Measurements from ENCODE around the gene COL9A3.

The COL9A3 gene

GRCh38 chr20:62772990-62773844 lies 43.6 kb upstream of the COL9A3 start:
- Histone ChIP-seq H2AFZ (ENCODE audit: low read length, unreplicated experiment) (no peak overlapping the region), H3K27me3 (ENCODE audit: insufficient read depth, low read length) (no peaks in the 10 kb centered on the region), H3K4me1 (ENCODE audit: control insufficient read depth, insufficient read depth, low read length, unreplicated experiment) (no peaks in the 10 kb centered on the region), H3K36me3 (ENCODE audit: insufficient read depth, low read length) (no peaks in the 10 kb centered on the region), H3K4me3 (ENCODE audit: low read depth, low read length) (no peak overlapping the region), H3K79me2 (ENCODE audit: control insufficient read depth, insufficient read depth, low read length, unreplicated experiment) (no peaks in the 10 kb centered on the region), H3K27ac (ENCODE audit: low read depth, low read length) (no peak overlapping the region)

- H3K36me3 ChIP-seq (ENCODE audit: insufficient read depth, low read length), result no peaks in the 10 kb centered on the region
- H3K27ac ChIP-seq (ENCODE audit: low read depth, low read length), result no peak overlapping the region
- H3K4me3 ChIP-seq (ENCODE audit: low read depth, low read length), result no peak overlapping the region
- no peaks in the 10 kb centered on the region for H3K79me2 ChIP-seq (ENCODE audit: control insufficient read depth, insufficient read depth, low read length, unreplicated experiment)
- H2AFZ ChIP-seq (ENCODE audit: low read length, unreplicated experiment), result no peak overlapping the region
- no peaks in the 10 kb centered on the region for H3K27me3 ChIP-seq (ENCODE audit: insufficient read depth, low read length)
- H3K4me1 ChIP-seq (ENCODE audit: control insufficient read depth, insufficient read depth, low read length, unreplicated experiment), result no peaks in the 10 kb centered on the region
Observed at GRCh38 chr20:62773845-62774714, 42.8 kb upstream of the COL9A3 start.

- no peak overlapping the region for H3K27ac ChIP-seq (ENCODE audit: low read depth, low read length)
Observed at GRCh38 chr20:62774762-62775161, 42.1 kb upstream of the COL9A3 start.

GRCh38 chr20:62775206-62775605 lies 41.6 kb upstream of the COL9A3 start:
- H3K4me1 ChIP-seq (ENCODE audit: control insufficient read depth, insufficient read depth, low read length, unreplicated experiment), result no peaks in the 10 kb centered on the region
- no peak overlapping the region for H2AFZ ChIP-seq (ENCODE audit: low read length, unreplicated experiment)
- H3K27me3 ChIP-seq (ENCODE audit: insufficient read depth, low read length), result no peaks in the 10 kb centered on the region

More at GRCh38 chr20:62774762-62775161, 42.1 kb upstream of the COL9A3 start:
- Histone ChIP-seq H3K4me1 (ENCODE audit: control insufficient read depth, insufficient read depth, low read length, unreplicated experiment) (no peaks in the 10 kb centered on the region), H3K79me2 (ENCODE audit: control insufficient read depth, insufficient read depth, low read length, unreplicated experiment) (no peaks in the 10 kb centered on the region), H2AFZ (ENCODE audit: low read length, unreplicated experiment) (no peak overlapping the region), H3K36me3 (ENCODE audit: insufficient read depth, low read length) (no peaks in the 10 kb centered on the region), H3K4me3 (ENCODE audit: low read depth, low read length) (no peak overlapping the region), H3K27me3 (ENCODE audit: insufficient read depth, low read length) (no peaks in the 10 kb centered on the region)

GRCh38 chr20:62776035-62776691 lies 40.7 kb upstream of the COL9A3 start:
- Histone ChIP-seq H3K4me1 (ENCODE audit: control insufficient read depth, insufficient read depth, low read length, unreplicated experiment) (no peaks in the 10 kb centered on the region), H3K36me3 (ENCODE audit: insufficient read depth, low read length) (no peaks in the 10 kb centered on the region), H3K27ac (ENCODE audit: low read depth, low read length) (no peak overlapping the region), H2AFZ (ENCODE audit: low read length, unreplicated experiment) (no peak overlapping the region), H3K4me3 (ENCODE audit: low read depth, low read length) (no peak overlapping the region), H3K27me3 (ENCODE audit: insufficient read depth, low read length) (no peaks in the 10 kb centered on the region), H3K79me2 (ENCODE audit: control insufficient read depth, insufficient read depth, low read length, unreplicated experiment) (no peaks in the 10 kb centered on the region)

More at GRCh38 chr20:62775206-62775605, 41.6 kb upstream of the COL9A3 start:
- Histone ChIP-seq H3K36me3 (ENCODE audit: insufficient read depth, low read length) (no peaks in the 10 kb centered on the region), H3K4me3 (ENCODE audit: low read depth, low read length) (no peak overlapping the region), H3K79me2 (ENCODE audit: control insufficient read depth, insufficient read depth, low read length, unreplicated experiment) (no peaks in the 10 kb centered on the region), H3K27ac (ENCODE audit: low read depth, low read length) (no peak overlapping the region)

GRCh38 chr20:62776692-62777527 lies 39.9 kb upstream of the COL9A3 start:
- Histone ChIP-seq H3K4me3 (ENCODE audit: low read depth, low read length) (no peak overlapping the region), H2AFZ (ENCODE audit: low read length, unreplicated experiment) (no peak overlapping the region), H3K36me3 (ENCODE audit: insufficient read depth, low read length) (no peaks in the 10 kb centered on the region), H3K27me3 (ENCODE audit: insufficient read depth, low read length) (no peaks in the 10 kb centered on the region), H3K27ac (ENCODE audit: low read depth, low read length) (no peak overlapping the region), H3K4me1 (ENCODE audit: control insufficient read depth, insufficient read depth, low read length, unreplicated experiment) (no peaks in the 10 kb centered on the region), H3K79me2 (ENCODE audit: control insufficient read depth, insufficient read depth, low read length, unreplicated experiment) (no peaks in the 10 kb centered on the region)

- no peak overlapping the region for H3K27ac ChIP-seq (ENCODE audit: low read depth, low read length)
- no peaks in the 10 kb centered on the region for H3K27me3 ChIP-seq (ENCODE audit: insufficient read depth, low read length)
- H2AFZ ChIP-seq (ENCODE audit: low read length, unreplicated experiment), result no peak overlapping the region
- H3K4me3 ChIP-seq (ENCODE audit: low read depth, low read length), result no peak overlapping the region
- no peaks in the 10 kb centered on the region for H3K36me3 ChIP-seq (ENCODE audit: insufficient read depth, low read length)
- H3K79me2 ChIP-seq (ENCODE audit: control insufficient read depth, insufficient read depth, low read length, unreplicated experiment), result no peaks in the 10 kb centered on the region
- no peaks in the 10 kb centered on the region for H3K4me1 ChIP-seq (ENCODE audit: control insufficient read depth, insufficient read depth, low read length, unreplicated experiment)
Observed at GRCh38 chr20:62777528-62777830, 39.4 kb upstream of the COL9A3 start.

GRCh38 chr20:62778058-62778457 lies 38.8 kb upstream of the COL9A3 start:
- no peaks in the 10 kb centered on the region for H3K36me3 ChIP-seq (ENCODE audit: insufficient read depth, low read length)
- H3K27ac ChIP-seq (ENCODE audit: low read depth, low read length), result no peak overlapping the region
- H3K4me1 ChIP-seq (ENCODE audit: control insufficient read depth, insufficient read depth, low read length, unreplicated experiment), result no peaks in the 10 kb centered on the region
- no peak overlapping the region for H3K4me3 ChIP-seq (ENCODE audit: low read depth, low read length)
- H3K27me3 ChIP-seq (ENCODE audit: insufficient read depth, low read length), result no peaks in the 10 kb centered on the region
- no peak overlapping the region for H2AFZ ChIP-seq (ENCODE audit: low read length, unreplicated experiment)
- no peaks in the 10 kb centered on the region for H3K79me2 ChIP-seq (ENCODE audit: control insufficient read depth, insufficient read depth, low read length, unreplicated experiment)

GRCh38 chr20:62778601-62779416 lies 38.0 kb upstream of the COL9A3 start:
- H3K79me2 ChIP-seq (ENCODE audit: control insufficient read depth, insufficient read depth, low read length, unreplicated experiment), result no peaks in the 10 kb centered on the region
- no peaks in the 10 kb centered on the region for H3K27me3 ChIP-seq (ENCODE audit: insufficient read depth, low read length)
- no peaks in the 10 kb centered on the region for H3K4me1 ChIP-seq (ENCODE audit: control insufficient read depth, insufficient read depth, low read length, unreplicated experiment)
- no peak overlapping the region for H3K4me3 ChIP-seq (ENCODE audit: low read depth, low read length)
- no peak overlapping the region for H2AFZ ChIP-seq (ENCODE audit: low read length, unreplicated experiment)
- H3K36me3 ChIP-seq (ENCODE audit: insufficient read depth, low read length), result no peaks in the 10 kb centered on the region
- no peak overlapping the region for H3K27ac ChIP-seq (ENCODE audit: low read depth, low read length)
